Panc1 (cell line): Measurements from ENCODE around the gene GNPAT. TPM values are rescaled to one million over a fixed set of nuclear protein-coding genes. Genes with fewer than 3 reads are reported as not detected.

Experiments
- ATAC-seq: fragments of 200-7000 bp; cut with Tn5 transposase; 2 replicates; pipeline ENCODE4 v1.9.1; 2020; ENCODE audit warnings: mild to moderate bottlenecking, moderate library complexity
- BruUV-seq: library from RNA; stranded (reverse); fragments of 400-500 nt; replicated peaks from 2 replicates; lab custom pipeline; 2021; lab: Mats Ljungman, UMichigan
- CTCF ChIA-PET: fragments of 300-600 bp; sonication (Branson Sonifier 250); formaldehyde crosslinking; loops from one replicate; lab custom pipeline; 2022; ENCODE audit warnings: antibody characterized with exemption; lab: Charles Lee
- POLR2A ChIA-PET: fragments of 300-600 bp; sonication (Branson Sonifier 250); formaldehyde crosslinking; loops from one replicate; lab custom pipeline; 2022; ENCODE audit warnings: antibody characterized with exemption; lab: Charles Lee
- DNase-seq: peaks from one replicate; pipeline ENCODE4 v3.0.0-alpha.2; 2010; ENCODE audit warnings: low read depth, low spot score
- H3K27ac ChIP-seq: 2 replicates; pipeline ENCODE4 v1.5.1; 2011; ENCODE audit warnings: mild to moderate bottlenecking, low read length, inconsistent platforms
- H3K27me3 ChIP-seq: fragments of 200-500 bp; sonication (Bioruptor generic); 2 replicates; pipeline ENCODE4 v1.6.0; 2014; ENCODE audit warnings: low read length, inconsistent platforms; ENCODE audit not compliant: control insufficient read depth, insufficient read depth
- H3K36me3 ChIP-seq: fragments of 200-500 bp; sonication (Bioruptor generic); 2 replicates; pipeline ENCODE4 v1.5.1; 2014; ENCODE audit warnings: inconsistent platforms, mild to moderate bottlenecking, low read length, moderate library complexity; ENCODE audit not compliant: control insufficient read depth, insufficient read depth
- H3K4me1 ChIP-seq: 2 replicates; pipeline ENCODE4 v1.5.1; 2011; ENCODE audit warnings: inconsistent platforms, mild to moderate bottlenecking, low read length, moderate library complexity; ENCODE audit not compliant: control insufficient read depth, insufficient read depth
- H3K4me3 ChIP-seq, 2 experiments: 2 replicates each; pipeline ENCODE4 v1.5.1; 2011 to 2012; ENCODE audit warnings: low read depth in 2 of 2, low read length in 2 of 2, mild to moderate bottlenecking in 2 of 2, inconsistent platforms in 1 of 2, moderate library complexity in 1 of 2
- H3K9me3 ChIP-seq: fragments of 200-500 bp; sonication (Bioruptor generic); 2 replicates; pipeline ENCODE4 v1.5.1; 2014; ENCODE audit warnings: low read depth, mild to moderate bottlenecking, inconsistent platforms, low read length, moderate library complexity; ENCODE audit not compliant: control insufficient read depth, insufficient read depth
- POLR2AphosphoS5 ChIP-seq: IDR thresholded peaks from 2 replicates; pipeline ENCODE4 v1.6.1; 2012; ENCODE audit warnings: mild to moderate bottlenecking, low read depth, low read length, moderate library complexity
- SIN3A ChIP-seq: IDR thresholded peaks from 2 replicates; pipeline ENCODE4 v1.6.1; 2012; ENCODE audit warnings: low read depth, mild to moderate bottlenecking, low read length, moderate library complexity, borderline replicate concordance; ENCODE audit not compliant: insufficient read depth
- TCF7L2 ChIP-seq: IDR thresholded peaks from 2 replicates; pipeline ENCODE4 v1.6.1; 2011; ENCODE audit warnings: mild to moderate bottlenecking, low read depth, low read length, inconsistent platforms
- in situ Hi-C: cut with HindIII; loops from 2 replicates; pipeline ENCODE4 v1.10.0; 2016; ENCODE audit warnings: low sequenced_read_pairs, low pct_unique_long_range_greater_than_20kb
- intact Hi-C: fragments of 100-400 bp; cut with micrococcal nuclease; formaldehyde crosslinking; loops from one replicate; pipeline ENCODE4 v1.10.0; 2022; ENCODE audit not compliant: unreplicated experiment
- total RNA-seq: library from RNA; stranded (reverse); gene quantifications from one replicate; pipeline ENCODE4 v1.2.1, GENCODE V29; 2021; ENCODE audit not compliant: unreplicated experiment
- TF ChIP-seq, protein P1 (sequence below): fragments of 450-650 bp; IDR thresholded peaks from 2 replicates; pipeline ENCODE4 v1.5.1; 2017; ENCODE audit warnings: mild to moderate bottlenecking
- TF ChIP-seq, protein P2 (sequence below), 2 experiments: IDR thresholded peaks; 2 replicates each; pipeline ENCODE4 v1.6.1; 2011 to 2012; ENCODE audit warnings: low read depth in 2 of 2, control low read depth in 1 of 2, low read length in 1 of 2, mild to moderate bottlenecking in 1 of 2, moderate library complexity in 1 of 2; ENCODE audit not compliant: insufficient read depth in 1 of 2

The GNPAT gene
- total RNA-seq, 1 experiment from 2014 or later = 42.5 TPM

DNA sequence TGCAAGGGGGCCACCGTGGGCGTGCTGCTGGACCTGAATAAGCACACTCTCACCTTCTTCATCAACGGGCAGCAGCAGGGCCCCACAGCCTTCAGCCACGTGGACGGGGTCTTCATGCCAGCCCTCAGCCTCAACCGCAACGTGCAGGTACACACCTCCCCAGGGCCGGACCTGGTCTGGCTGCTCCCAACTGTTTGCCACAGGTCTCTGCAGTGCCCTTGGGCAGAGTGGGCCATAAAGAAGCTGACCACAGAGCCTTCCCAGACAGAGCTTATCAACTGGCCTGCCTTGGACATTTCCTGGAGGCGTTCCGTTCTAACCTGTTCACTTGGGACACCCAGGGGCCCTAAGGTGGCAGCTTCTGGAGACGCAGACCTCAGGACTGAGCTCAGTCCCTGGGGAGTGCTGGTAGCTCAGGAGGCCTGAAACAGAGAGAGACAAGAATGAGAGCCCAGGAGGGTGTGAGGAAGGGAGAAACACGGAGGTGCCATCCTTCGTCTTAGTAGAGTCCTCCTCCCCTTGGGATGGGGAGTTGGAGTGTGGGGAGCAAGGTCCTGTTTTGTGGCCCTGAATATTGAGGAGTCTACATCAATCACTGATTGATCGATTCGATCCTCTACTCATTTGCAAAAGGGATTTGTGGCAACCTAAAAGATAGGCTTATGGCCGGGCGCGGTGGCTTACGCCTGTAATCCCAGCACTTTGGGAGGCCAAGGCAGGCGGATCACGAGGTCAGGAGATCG is 27.0 kb upstream of the GNPAT start:
- H3K4me1 ChIP-seq = 0 out of 2 replicates have a peak, but pooled peaks cover 3% of the 10 kb centered on the region
- in situ Hi-C loops = no loop called here
- intact Hi-C loops = loop anchor here (5.0 to 10.0 kb wide), 2 partner anchors 297 to 579 kb away; no protein-coding TSS in a partner anchor
- H3K36me3 ChIP-seq = no peaks in the 10 kb centered on the region
- TF ChIP-seq, protein P1, sequence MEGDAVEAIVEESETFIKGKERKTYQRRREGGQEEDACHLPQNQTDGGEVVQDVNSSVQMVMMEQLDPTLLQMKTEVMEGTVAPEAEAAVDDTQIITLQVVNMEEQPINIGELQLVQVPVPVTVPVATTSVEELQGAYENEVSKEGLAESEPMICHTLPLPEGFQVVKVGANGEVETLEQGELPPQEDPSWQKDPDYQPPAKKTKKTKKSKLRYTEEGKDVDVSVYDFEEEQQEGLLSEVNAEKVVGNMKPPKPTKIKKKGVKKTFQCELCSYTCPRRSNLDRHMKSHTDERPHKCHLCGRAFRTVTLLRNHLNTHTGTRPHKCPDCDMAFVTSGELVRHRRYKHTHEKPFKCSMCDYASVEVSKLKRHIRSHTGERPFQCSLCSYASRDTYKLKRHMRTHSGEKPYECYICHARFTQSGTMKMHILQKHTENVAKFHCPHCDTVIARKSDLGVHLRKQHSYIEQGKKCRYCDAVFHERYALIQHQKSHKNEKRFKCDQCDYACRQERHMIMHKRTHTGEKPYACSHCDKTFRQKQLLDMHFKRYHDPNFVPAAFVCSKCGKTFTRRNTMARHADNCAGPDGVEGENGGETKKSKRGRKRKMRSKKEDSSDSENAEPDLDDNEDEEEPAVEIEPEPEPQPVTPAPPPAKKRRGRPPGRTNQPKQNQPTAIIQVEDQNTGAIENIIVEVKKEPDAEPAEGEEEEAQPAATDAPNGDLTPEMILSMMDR = no peak
- TF ChIP-seq POLR2AphosphoS5 (no peak), TCF7L2 (no peak), SIN3A (no peak)
- TF ChIP-seq, protein P2, sequence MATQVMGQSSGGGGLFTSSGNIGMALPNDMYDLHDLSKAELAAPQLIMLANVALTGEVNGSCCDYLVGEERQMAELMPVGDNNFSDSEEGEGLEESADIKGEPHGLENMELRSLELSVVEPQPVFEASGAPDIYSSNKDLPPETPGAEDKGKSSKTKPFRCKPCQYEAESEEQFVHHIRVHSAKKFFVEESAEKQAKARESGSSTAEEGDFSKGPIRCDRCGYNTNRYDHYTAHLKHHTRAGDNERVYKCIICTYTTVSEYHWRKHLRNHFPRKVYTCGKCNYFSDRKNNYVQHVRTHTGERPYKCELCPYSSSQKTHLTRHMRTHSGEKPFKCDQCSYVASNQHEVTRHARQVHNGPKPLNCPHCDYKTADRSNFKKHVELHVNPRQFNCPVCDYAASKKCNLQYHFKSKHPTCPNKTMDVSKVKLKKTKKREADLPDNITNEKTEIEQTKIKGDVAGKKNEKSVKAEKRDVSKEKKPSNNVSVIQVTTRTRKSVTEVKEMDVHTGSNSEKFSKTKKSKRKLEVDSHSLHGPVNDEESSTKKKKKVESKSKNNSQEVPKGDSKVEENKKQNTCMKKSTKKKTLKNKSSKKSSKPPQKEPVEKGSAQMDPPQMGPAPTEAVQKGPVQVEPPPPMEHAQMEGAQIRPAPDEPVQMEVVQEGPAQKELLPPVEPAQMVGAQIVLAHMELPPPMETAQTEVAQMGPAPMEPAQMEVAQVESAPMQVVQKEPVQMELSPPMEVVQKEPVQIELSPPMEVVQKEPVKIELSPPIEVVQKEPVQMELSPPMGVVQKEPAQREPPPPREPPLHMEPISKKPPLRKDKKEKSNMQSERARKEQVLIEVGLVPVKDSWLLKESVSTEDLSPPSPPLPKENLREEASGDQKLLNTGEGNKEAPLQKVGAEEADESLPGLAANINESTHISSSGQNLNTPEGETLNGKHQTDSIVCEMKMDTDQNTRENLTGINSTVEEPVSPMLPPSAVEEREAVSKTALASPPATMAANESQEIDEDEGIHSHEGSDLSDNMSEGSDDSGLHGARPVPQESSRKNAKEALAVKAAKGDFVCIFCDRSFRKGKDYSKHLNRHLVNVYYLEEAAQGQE (IDR thresholded peaks at IDR 0.05; ENCODE audit: insufficient read depth in 1 of 2, low read depth in 2 of 2, low read length in 1 of 2) = no peak
- H3K27me3 ChIP-seq = no peaks in the 10 kb centered on the region
- ATAC-seq = no peak
- ChIA-PET POLR2A (no interaction called here), CTCF (no interaction called here)
- BruUV-seq = no TSS peak
- no peak overlapping the region for H3K27ac ChIP-seq
- no peak for DNase-seq
- H3K4me3 ChIP-seq = no peak overlapping the region
- H3K9me3 ChIP-seq = no peaks in the 10 kb centered on the region

DNA sequence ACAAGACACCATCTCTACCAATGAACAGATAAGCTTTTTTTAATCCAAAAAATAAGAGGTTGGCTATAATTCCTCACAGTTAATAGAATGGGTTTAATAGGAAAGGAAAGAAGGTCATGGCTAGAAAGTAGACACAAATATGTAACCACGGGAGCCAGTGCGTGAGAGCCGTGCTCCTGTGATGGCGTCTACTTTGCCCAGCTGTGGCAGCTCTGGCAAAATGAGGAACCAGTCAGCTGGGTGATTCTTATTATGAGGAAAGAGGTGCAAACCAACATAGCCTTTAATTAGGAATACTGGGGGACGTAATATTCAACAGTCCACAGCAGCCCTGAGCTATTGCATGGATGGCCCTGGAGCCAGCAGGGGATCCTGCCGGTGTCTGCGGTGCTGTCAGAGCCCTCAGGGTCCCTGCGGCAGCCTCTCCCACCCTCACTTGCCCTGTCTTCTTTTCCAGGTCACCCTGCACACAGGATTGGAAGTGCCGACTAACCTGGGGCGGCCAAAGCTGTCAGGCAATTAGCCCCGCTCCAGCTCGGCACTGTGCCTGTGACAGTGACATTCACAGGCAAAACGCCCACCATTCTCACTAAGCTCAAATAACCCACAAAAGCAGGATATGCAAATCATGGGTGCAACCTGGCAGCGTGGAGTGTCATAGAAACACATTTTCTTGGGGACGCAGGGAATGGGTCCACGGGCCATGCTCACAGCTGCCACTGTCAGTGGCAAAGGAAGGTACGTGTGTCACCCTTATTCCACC is 25.9 kb upstream of the GNPAT start:
- no peaks in the 10 kb centered on the region for H3K27me3 ChIP-seq
- H3K27ac ChIP-seq = no peak overlapping the region
- no TSS peak for BruUV-seq
- in situ Hi-C loops = no loop called here
- POLR2A ChIA-PET = interaction anchor here (0.5 kb wide), 1 partner anchor 257 kb away, joined by 3 read pairs; no protein-coding TSS in a partner anchor
- TF ChIP-seq TCF7L2 (no peak), SIN3A (no peak), POLR2AphosphoS5 (no peak)
- TF ChIP-seq, protein P1 = no peak
- TF ChIP-seq, protein P2 (IDR thresholded peaks at IDR 0.05; ENCODE audit: insufficient read depth in 1 of 2, low read depth in 2 of 2, low read length in 1 of 2) = no peak
- H3K36me3 ChIP-seq = no peaks in the 10 kb centered on the region
- intact Hi-C loops = loop anchor here (5.0 to 10.0 kb wide), 2 partner anchors 298 to 580 kb away; no protein-coding TSS in a partner anchor
- CTCF ChIA-PET = no interaction called here
- no peaks in the 10 kb centered on the region for H3K9me3 ChIP-seq
- no peak overlapping the region for H3K4me3 ChIP-seq
- no peak for DNase-seq
- H3K4me1 ChIP-seq = 0 out of 2 replicates have a peak, but pooled peaks cover 3% of the 10 kb centered on the region
- ATAC-seq = no peak
